Measurements from ENCODE around the gene ANKRD11. TPM values are rescaled to one million over a fixed set of nuclear protein-coding genes. Genes with fewer than 3 reads are reported as not detected.
A peak's percentile ranks its signal among the peaks of the same experiment; 100 is the strongest.
"Not testable (repeated sequence)": the region's sequence is repeated elsewhere in the genome, so short reads cannot be mapped to it uniquely, and the experiment has no call there.

ANKRD11 gene
- total RNA-seq, 1 experiment from 2014 or later: 297 TPM

GRCh38 chr16:89330177-89330856 lies 160.0 kb downstream of the ANKRD11 start:
- Mint-ChIP-seq H3K36me3 (ENCODE audit: insufficient read depth, unreplicated experiment) (peaks cover 77% of the 10 kb centered on the region), H3K9me3 (ENCODE audit: unreplicated experiment) (no peaks in the 10 kb centered on the region), H3K27me3 (ENCODE audit: insufficient read depth, unreplicated experiment) (no peaks in the 10 kb centered on the region), H3K4me3 (ENCODE audit: unreplicated experiment) (no peak overlapping the region), H3K27ac (ENCODE audit: unreplicated experiment) (peak overlapping the region; percentile 30), H3K4me1 (ENCODE audit: low read depth, unreplicated experiment) (peaks cover 45% of the 10 kb centered on the region)
- no peaks in the 10 kb centered on the region for H3K27me3 ChIP-seq (replicated peaks; ENCODE audit: control insufficient read depth, insufficient read depth, low read length)
- no TSS peak for BruUV-seq (replicated peaks)
- ChIA-PET CTCF (interaction anchor here (0.7 kb wide), 1 partner anchor 1283 kb away, joined by 4 read pairs; no protein-coding TSS in a partner anchor), POLR2A (interaction anchor here (0.6 kb wide), 1 partner anchor 191 kb away, joined by 3 read pairs; no protein-coding TSS in a partner anchor)
- H3K36me3 ChIP-seq (ENCODE audit: control insufficient read depth, insufficient read depth, low read length): no peaks in the 10 kb centered on the region
- intact Hi-C loops (cut with micrococcal nuclease; ENCODE audit: unreplicated experiment): loop anchor here (5.0 kb wide), 1 partner anchor 177 kb away; the partner anchor contains the start of gene SPG7
- no peak for TF ChIP-seq CTCF (IDR thresholded peaks at IDR 0.05; ENCODE audit: insufficient read depth in 1 of 2, low read depth in 1 of 2, low read length in 1 of 2, severe bottlenecking in 1 of 2, unreplicated experiment in 1 of 2)
- no peaks in the 10 kb centered on the region for H3K9me3 ChIP-seq
- peak in 1 of 2 experiments; percentile 54 for DNase-seq
- H3K4me3 ChIP-seq (ENCODE audit: low read depth, low read length): no peak overlapping the region
- H3K4me1 ChIP-seq: peaks cover 28% of the 10 kb centered on the region

GRCh38 chr16:89329830-89330176 lies 160.6 kb downstream of the ANKRD11 start:
- H3K27me3 ChIP-seq (replicated peaks; ENCODE audit: control insufficient read depth, insufficient read depth, low read length); CTCF ChIA-PET; H3K4me3 ChIP-seq (ENCODE audit: low read depth, low read length); H3K9me3 ChIP-seq; BruUV-seq (replicated peaks); H3K4me3 Mint-ChIP-seq (ENCODE audit: unreplicated experiment); H3K27me3 Mint-ChIP-seq (ENCODE audit: insufficient read depth, unreplicated experiment); H3K9me3 Mint-ChIP-seq (ENCODE audit: unreplicated experiment); H3K27ac Mint-ChIP-seq (ENCODE audit: unreplicated experiment); H3K36me3 ChIP-seq (ENCODE audit: control insufficient read depth, insufficient read depth, low read length): not testable (repeated sequence)
- peak in 1 of 2 experiments; percentile 12 for DNase-seq
- intact Hi-C loops (cut with micrococcal nuclease; ENCODE audit: unreplicated experiment): loop anchor here (5.0 kb wide), 1 partner anchor 177 kb away; the partner anchor contains the start of gene SPG7
- Mint-ChIP-seq H3K36me3 (ENCODE audit: insufficient read depth, unreplicated experiment) (peaks cover 79% of the 10 kb centered on the region), H3K4me1 (ENCODE audit: low read depth, unreplicated experiment) (peaks cover 42% of the 10 kb centered on the region)
- peaks cover 28% of the 10 kb centered on the region for H3K4me1 ChIP-seq
- POLR2A ChIA-PET: interaction anchor here (0.6 kb wide), 1 partner anchor 191 kb away, joined by 3 read pairs; no protein-coding TSS in a partner anchor

DNA sequence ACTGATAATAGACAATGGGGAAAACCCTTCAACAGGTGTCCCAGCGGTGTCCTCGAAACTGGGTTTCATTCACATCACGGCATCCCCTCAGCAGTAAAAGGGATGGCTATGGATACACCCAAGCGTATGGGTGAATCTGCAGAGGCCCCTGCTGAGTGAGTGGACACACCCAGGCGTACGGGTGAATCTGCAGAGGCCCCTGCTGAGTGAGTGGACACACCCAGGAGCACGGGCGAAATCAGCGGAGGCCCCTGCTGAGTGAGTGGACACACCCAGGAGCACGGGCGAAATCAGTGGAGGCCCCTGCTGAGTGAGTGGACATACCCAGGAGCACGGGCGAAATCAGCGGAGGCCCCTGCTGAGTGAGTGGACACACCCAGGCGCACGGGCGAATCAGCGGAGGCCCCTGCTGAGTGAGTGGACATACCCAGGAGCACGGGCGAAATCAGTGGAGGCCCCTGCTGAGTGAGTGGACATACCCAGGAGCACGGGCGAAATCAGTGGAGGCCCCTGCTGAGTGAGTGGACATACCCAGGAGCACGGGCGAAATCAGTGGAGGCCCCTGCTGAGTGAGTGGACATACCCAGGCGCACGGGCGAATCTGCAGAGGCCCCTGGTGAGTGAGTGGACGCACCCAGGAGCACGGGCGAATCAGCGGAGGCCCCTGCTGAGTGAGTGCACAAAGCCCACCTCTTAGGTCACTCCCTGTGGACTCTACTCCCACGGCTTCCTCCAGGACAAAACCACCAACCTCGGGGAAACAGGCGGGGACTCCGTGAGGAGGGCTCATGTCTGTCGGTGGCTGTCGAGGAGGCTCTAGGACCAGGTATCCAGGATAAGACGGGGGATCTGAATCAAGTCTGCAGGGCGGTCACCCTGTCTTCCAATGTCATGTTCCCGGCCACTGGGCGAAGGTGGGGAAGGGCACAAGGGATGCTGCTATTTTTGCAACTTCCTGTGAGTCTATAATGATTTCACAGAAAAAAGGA lies 161.7 kb downstream of the ANKRD11 start:
- H3K4me3 Mint-ChIP-seq (ENCODE audit: unreplicated experiment); H3K4me3 ChIP-seq (ENCODE audit: low read depth, low read length); H3K36me3 ChIP-seq (ENCODE audit: control insufficient read depth, insufficient read depth, low read length); H3K9me3 Mint-ChIP-seq (ENCODE audit: unreplicated experiment); H3K27me3 ChIP-seq (replicated peaks; ENCODE audit: control insufficient read depth, insufficient read depth, low read length); BruUV-seq (replicated peaks); H3K27me3 Mint-ChIP-seq (ENCODE audit: insufficient read depth, unreplicated experiment); H3K9me3 ChIP-seq; H3K27ac Mint-ChIP-seq (ENCODE audit: unreplicated experiment); CTCF ChIA-PET; intact Hi-C loops (cut with micrococcal nuclease; ENCODE audit: unreplicated experiment); POLR2A ChIA-PET: not testable (repeated sequence)
- Mint-ChIP-seq H3K36me3 (ENCODE audit: insufficient read depth, unreplicated experiment) (peaks cover 82% of the 10 kb centered on the region), H3K4me1 (ENCODE audit: low read depth, unreplicated experiment) (peaks cover 38% of the 10 kb centered on the region)
- peaks cover 28% of the 10 kb centered on the region for H3K4me1 ChIP-seq
- peak in 1 of 2 experiments; percentile 32 for DNase-seq

Measured in Caco-2 (cell line).